Measurements from ENCODE around the gene NPHP1. TPM values are rescaled to one million over a fixed set of nuclear protein-coding genes. Genes with fewer than 3 reads are reported as not detected.

NPHP1 gene
- total and polyA plus RNA-seq, 2 of the 8 experiments (the other 6 are each of a cell fraction or from before 2014, with no cell fraction given): 1.4 to 2.8 TPM

- no peaks in the 10 kb centered on the region for H3K36me3 ChIP-seq (ENCODE audit: control insufficient read depth in 2 of 4, insufficient read depth in 4 of 4, low read length in 3 of 4)
- no peaks in the 10 kb centered on the region for H4K20me1 ChIP-seq (replicated peaks in 1 of 2; ENCODE audit: control insufficient read depth in 1 of 2, insufficient read depth in 2 of 2, low read length in 2 of 2)
- no peak overlapping the region for H4K8ac ChIP-seq (ENCODE audit: extremely low read depth, insufficient read depth, low read length)
- no peak overlapping the region for H2BK15ac ChIP-seq (ENCODE audit: low read length)
- H2BK12ac ChIP-seq (ENCODE audit: low read depth, low read length): no peak overlapping the region
- no peak overlapping the region for H2BK120ac ChIP-seq (replicated peaks; ENCODE audit: low read depth, low read length)
- H3K9me3 ChIP-seq (ENCODE audit: insufficient read depth in 2 of 2, low read depth in 1 of 2, low read length in 1 of 2): no peaks in the 10 kb centered on the region
- H3K56ac ChIP-seq (replicated peaks; ENCODE audit: insufficient read length, low read depth, low read length): no peak overlapping the region
- H2AFZ ChIP-seq (ENCODE audit: low read length): no peak overlapping the region
- no peak overlapping the region for H2BK5ac ChIP-seq (ENCODE audit: low read depth, low read length)
- CTCF ChIA-PET (ENCODE audit: partially characterized antibody): no interaction called here
- no peak overlapping the region for H3K23ac ChIP-seq (ENCODE audit: insufficient read length)
- no peaks in the 10 kb centered on the region for H3K79me2 ChIP-seq (ENCODE audit: control insufficient read depth in 1 of 2, insufficient read depth in 2 of 2, low read length in 2 of 2)
- H4K5ac ChIP-seq (ENCODE audit: insufficient read length, low read depth, low read length): no peak overlapping the region
- H2AK5ac ChIP-seq (ENCODE audit: low read depth, low read length): no peak overlapping the region
- no peak overlapping the region for H4K91ac ChIP-seq (replicated peaks; ENCODE audit: insufficient read length, low read length)
- DNase-seq (ENCODE audit: low read depth in 1 of 2, low spot score in 2 of 2): no peak
- H2BK20ac ChIP-seq (ENCODE audit: low read length): no peak overlapping the region
- peaks cover 1 to 4% (median 2%) of the 10 kb centered on the region in 4 experiments; a peak in 4 of 7 replicates for H3K4me1 ChIP-seq (replicated peaks in 1 of 4; ENCODE audit: control insufficient read depth in 3 of 4, insufficient read depth in 4 of 4, low read length in 3 of 4)
- POLR2A ChIA-PET (ENCODE audit: partially characterized antibody): no interaction called here
- no peaks in the 10 kb centered on the region for H3K27me3 ChIP-seq (replicated peaks in 1 of 4; ENCODE audit: control insufficient read depth in 3 of 4, extremely low read depth in 1 of 4, insufficient read depth in 3 of 4, low read length in 3 of 4)
- FAIRE-seq: no peak
- H3K9ac ChIP-seq (replicated peaks in 1 of 4; ENCODE audit: extremely low read depth in 1 of 4, low read depth in 3 of 4, low read length in 3 of 4): no peak overlapping the region
- H3K18ac ChIP-seq (ENCODE audit: extremely low read depth, low read length): no peak overlapping the region
- H3K23me2 ChIP-seq (ENCODE audit: low read depth, low read length): no peaks in the 10 kb centered on the region
- H3K4me2 ChIP-seq (ENCODE audit: insufficient read depth in 1 of 2, low read depth in 2 of 2, low read length in 2 of 2): no peak overlapping the region
- no peak overlapping the region for H3K14ac ChIP-seq (ENCODE audit: insufficient read length)
- H3K79me1 ChIP-seq (ENCODE audit: low read depth, low read length): no peaks in the 10 kb centered on the region
- H3K27ac ChIP-seq (ENCODE audit: low read depth, low read length): no peak overlapping the region
- H3K4ac ChIP-seq (replicated peaks; ENCODE audit: insufficient read length, low read depth, low read length): no peak overlapping the region
- 95% methylated on average over 6 of the region's 6 CpGs; no CpG with 5 or more reads in 1 of the 2 experiments for WGBS, 2 experiments (ENCODE audit: extremely low coverage in 1 of 2, insufficient coverage in 1 of 2, insufficient read length in 1 of 2, insufficient replicate concordance in 2 of 2, low coverage in 1 of 2, low lambda C conversion rate in 2 of 2, missing lambda C conversion rate in 1 of 2)
- no peak overlapping the region for H3K4me3 ChIP-seq (ENCODE audit: extremely low read depth in 1 of 4, insufficient read depth in 2 of 4, low read depth in 3 of 4, low read length in 4 of 4)
- TF ChIP-seq EZH2 (IDR thresholded peaks at IDR 0.05; ENCODE audit: low read depth, low read length, severe bottlenecking) (no peak), CBX8 (IDR thresholded peaks at IDR 0.05; ENCODE audit: borderline replicate concordance, low read depth, low read length) (no peak), ATF2 (IDR thresholded peaks at IDR 0.05; ENCODE audit: low read length) (no peak), RAD21 (IDR thresholded peaks at IDR 0.05 in 1 of 2, conservative IDR thresholded peaks at IDR 0.05 in 1 of 2; ENCODE audit: low read depth in 2 of 2, low read length in 2 of 2) (no peak), EGR1 (IDR thresholded peaks at IDR 0.05; ENCODE audit: borderline replicate concordance, low read depth, low read length) (no peak), TCF12 (IDR thresholded peaks at IDR 0.05; ENCODE audit: low read depth, low read length) (no peak), SIN3A (conservative IDR thresholded peaks at IDR 0.05 in 1 of 2, IDR thresholded peaks at IDR 0.05 in 1 of 2; ENCODE audit: low read depth in 1 of 2, low read length in 2 of 2) (no peak), CTCF (IDR thresholded peaks at IDR 0.05; ENCODE audit: control extremely low read depth in 1 of 3, insufficient read depth in 1 of 3, low read depth in 1 of 3, low read length in 3 of 3) (no peak), CHD1 (IDR thresholded peaks at IDR 0.05; ENCODE audit: low read depth, low read length) (no peak)
Measured at GRCh38 chr2:110172506-110172905, 32.3 kb downstream of the NPHP1 start.
